Measurements from ENCODE around the gene NPHP4. TPM values are rescaled to one million over a fixed set of nuclear protein-coding genes. Genes with fewer than 3 reads are reported as not detected.

Gene NPHP4
- polyA plus RNA-seq, 1 of the 3 experiments (the other 2 are of a cell fraction) = 7.0 TPM

DNA sequence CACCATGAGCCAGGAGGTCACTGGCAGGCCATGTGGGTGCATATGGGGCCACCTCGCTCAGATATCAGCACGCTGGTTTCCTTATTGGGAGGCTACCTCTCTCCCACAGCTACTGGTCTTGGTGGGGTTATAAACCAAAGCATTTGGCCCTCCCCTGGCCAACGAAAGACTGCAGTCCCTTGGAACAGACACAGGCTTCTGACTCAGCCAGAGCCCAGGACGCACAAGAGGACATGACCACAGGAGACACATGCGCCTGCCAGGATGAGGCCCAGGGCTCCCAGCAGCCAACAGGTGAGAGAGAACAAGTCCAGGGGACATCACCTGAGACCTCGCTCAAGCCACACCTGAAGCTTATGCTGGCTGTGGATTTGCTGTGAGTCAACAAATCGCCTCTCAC, 13.8 kb downstream of the NPHP4 start:
- CTCF ChIA-PET = no interaction called here
- Histone ChIP-seq H3F3A (replicated peaks; ENCODE audit: insufficient read depth) (peaks cover 3% of the 10 kb centered on the region), H4K20me1 (ENCODE audit: insufficient read depth) (no peaks in the 10 kb centered on the region), H3K9me3 (no peaks in the 10 kb centered on the region), H3K27me3 (ENCODE audit: insufficient read depth) (no peaks in the 10 kb centered on the region), H3K36me3 (replicated peaks in 1 of 2; ENCODE audit: control insufficient read depth in 1 of 2, insufficient read depth in 2 of 2, low read length in 1 of 2) (peaks cover 5 to 7% of the 10 kb centered on the region in 2 experiments), H3K4me3 (ENCODE audit: low read depth in 2 of 2, low read length in 1 of 2) (no peak overlapping the region), H2AFZ (ENCODE audit: low read depth) (no peak overlapping the region), H3K9me2 (no peaks in the 10 kb centered on the region), H3K4me2 (no peak overlapping the region), H3K79me2 (ENCODE audit: insufficient read depth) (no peaks in the 10 kb centered on the region), H3K27ac (ENCODE audit: low read depth in 2 of 2, low read length in 1 of 2) (no peak overlapping the region), H3K9ac (no peak overlapping the region), H3K4me1 (ENCODE audit: control insufficient read depth in 1 of 2, insufficient read depth in 2 of 2, low read depth in 1 of 2, low read length in 1 of 2) (peaks cover 4 to 12% of the 10 kb centered on the region in 2 experiments; a peak in 2 of 4 replicates)
- TF ChIP-seq GATA2 (CRISPR knock-in tag; IDR thresholded peaks at IDR 0.05) (no peak), EP300 (IDR thresholded peaks at IDR 0.05; ENCODE audit: borderline replicate concordance in 1 of 2, low read depth in 1 of 2, low read length in 1 of 2) (no peak)
- TF ChIP-seq, protein P1, sequence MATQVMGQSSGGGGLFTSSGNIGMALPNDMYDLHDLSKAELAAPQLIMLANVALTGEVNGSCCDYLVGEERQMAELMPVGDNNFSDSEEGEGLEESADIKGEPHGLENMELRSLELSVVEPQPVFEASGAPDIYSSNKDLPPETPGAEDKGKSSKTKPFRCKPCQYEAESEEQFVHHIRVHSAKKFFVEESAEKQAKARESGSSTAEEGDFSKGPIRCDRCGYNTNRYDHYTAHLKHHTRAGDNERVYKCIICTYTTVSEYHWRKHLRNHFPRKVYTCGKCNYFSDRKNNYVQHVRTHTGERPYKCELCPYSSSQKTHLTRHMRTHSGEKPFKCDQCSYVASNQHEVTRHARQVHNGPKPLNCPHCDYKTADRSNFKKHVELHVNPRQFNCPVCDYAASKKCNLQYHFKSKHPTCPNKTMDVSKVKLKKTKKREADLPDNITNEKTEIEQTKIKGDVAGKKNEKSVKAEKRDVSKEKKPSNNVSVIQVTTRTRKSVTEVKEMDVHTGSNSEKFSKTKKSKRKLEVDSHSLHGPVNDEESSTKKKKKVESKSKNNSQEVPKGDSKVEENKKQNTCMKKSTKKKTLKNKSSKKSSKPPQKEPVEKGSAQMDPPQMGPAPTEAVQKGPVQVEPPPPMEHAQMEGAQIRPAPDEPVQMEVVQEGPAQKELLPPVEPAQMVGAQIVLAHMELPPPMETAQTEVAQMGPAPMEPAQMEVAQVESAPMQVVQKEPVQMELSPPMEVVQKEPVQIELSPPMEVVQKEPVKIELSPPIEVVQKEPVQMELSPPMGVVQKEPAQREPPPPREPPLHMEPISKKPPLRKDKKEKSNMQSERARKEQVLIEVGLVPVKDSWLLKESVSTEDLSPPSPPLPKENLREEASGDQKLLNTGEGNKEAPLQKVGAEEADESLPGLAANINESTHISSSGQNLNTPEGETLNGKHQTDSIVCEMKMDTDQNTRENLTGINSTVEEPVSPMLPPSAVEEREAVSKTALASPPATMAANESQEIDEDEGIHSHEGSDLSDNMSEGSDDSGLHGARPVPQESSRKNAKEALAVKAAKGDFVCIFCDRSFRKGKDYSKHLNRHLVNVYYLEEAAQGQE (IDR thresholded peaks at IDR 0.05; ENCODE audit: low read depth, low read length) = no peak
- TF ChIP-seq, protein P2, sequence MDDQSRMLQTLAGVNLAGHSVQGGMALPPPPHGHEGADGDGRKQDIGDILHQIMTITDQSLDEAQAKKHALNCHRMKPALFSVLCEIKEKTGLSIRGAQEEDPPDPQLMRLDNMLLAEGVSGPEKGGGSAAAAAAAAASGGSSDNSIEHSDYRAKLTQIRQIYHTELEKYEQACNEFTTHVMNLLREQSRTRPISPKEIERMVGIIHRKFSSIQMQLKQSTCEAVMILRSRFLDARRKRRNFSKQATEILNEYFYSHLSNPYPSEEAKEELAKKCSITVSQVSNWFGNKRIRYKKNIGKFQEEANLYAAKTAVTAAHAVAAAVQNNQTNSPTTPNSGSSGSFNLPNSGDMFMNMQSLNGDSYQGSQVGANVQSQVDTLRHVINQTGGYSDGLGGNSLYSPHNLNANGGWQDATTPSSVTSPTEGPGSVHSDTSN (IDR thresholded peaks at IDR 0.05) = no peak
- 92% methylated on average over 4 of the region's 7 CpGs for WGBS (ENCODE audit: low lambda C conversion rate)
- DNase-seq = no peak
- POLR2A ChIA-PET = no interaction called here

DNA sequence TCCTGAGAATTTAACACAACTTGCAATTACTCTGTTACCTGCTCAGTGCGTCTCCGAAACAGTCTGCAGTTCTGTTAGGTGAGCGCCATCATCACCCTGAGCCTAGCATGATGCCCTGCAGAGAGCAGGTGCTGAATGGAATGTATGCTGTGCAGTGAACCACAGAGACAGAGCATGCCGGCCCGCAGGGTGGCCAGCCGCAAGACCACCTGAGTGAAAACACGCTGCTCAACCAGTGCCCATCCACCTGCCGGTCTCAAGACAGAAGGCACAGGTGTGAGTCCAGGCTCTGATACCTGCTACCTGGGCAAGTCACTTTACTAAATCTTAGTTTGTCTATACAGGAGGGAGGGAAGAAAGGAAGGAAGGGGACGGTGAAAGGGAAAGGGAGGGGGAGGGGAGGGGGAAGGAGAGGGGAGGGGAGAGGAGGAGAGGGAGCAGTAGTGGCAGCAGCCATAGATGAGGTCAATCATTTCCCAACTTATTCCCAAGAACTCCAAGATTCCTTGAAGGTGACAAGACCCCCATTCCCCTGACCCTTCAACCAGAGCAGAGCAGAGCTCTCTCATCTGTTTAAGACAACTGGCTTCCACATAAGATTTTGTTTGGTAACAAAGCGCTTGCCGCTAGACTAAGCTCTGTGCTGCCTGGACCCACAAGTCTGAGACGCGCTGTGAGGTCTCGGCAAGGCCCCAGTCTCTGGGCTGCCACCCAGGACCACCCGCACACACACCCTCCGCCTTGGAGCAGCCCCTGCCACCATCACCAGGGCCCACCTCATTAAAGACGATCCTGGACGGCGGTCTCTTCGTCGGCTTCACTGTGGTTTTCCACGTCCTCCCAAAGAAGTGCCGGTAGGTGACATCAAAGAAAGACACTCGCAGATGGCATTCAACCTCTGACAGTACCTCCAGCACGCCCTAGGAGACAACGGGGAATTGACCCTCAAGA, 14.5 kb downstream of the NPHP4 start:
- no peak for DNase-seq
- H3K4me1 ChIP-seq (ENCODE audit: control insufficient read depth in 1 of 2, insufficient read depth in 2 of 2, low read depth in 1 of 2, low read length in 1 of 2) = peaks cover 2 to 12% of the 10 kb centered on the region in 2 experiments; a peak in 2 of 4 replicates
- POLR2A ChIA-PET = no interaction called here
- peaks cover 3% of the 10 kb centered on the region for H3F3A ChIP-seq (replicated peaks; ENCODE audit: insufficient read depth)
- H4K20me1 ChIP-seq (ENCODE audit: insufficient read depth) = no peaks in the 10 kb centered on the region
- CTCF ChIA-PET = interaction anchor here (1.3 to 1.8 kb wide), 2 partner anchors 11 to 14 kb away, joined by 5 read pairs; no protein-coding TSS in a partner anchor
- H3K9me2 ChIP-seq = no peaks in the 10 kb centered on the region
- H3K9me3 ChIP-seq = no peaks in the 10 kb centered on the region
- H3K4me3 ChIP-seq (ENCODE audit: low read depth in 2 of 2, low read length in 1 of 2) = no peak overlapping the region
- H2AFZ ChIP-seq (ENCODE audit: low read depth) = no peak overlapping the region
- no peak overlapping the region for H3K4me2 ChIP-seq
- H3K9ac ChIP-seq = no peak overlapping the region
- no peaks in the 10 kb centered on the region for H3K79me2 ChIP-seq (ENCODE audit: insufficient read depth)
- no peaks in the 10 kb centered on the region for H3K27me3 ChIP-seq (ENCODE audit: insufficient read depth)
- 92% methylated on average over 20 of the region's 26 CpGs for WGBS (ENCODE audit: low lambda C conversion rate)
- no peak overlapping the region for H3K27ac ChIP-seq (ENCODE audit: low read depth in 2 of 2, low read length in 1 of 2)
- peaks cover 3 to 6% of the 10 kb centered on the region in 2 experiments for H3K36me3 ChIP-seq (replicated peaks in 1 of 2; ENCODE audit: control insufficient read depth in 1 of 2, insufficient read depth in 2 of 2, low read length in 1 of 2)
- TF ChIP-seq EZH2phosphoT487 (IDR thresholded peaks at IDR 0.05; ENCODE audit: borderline replicate concordance, low read depth) (no peak), NFIC (IDR thresholded peaks at IDR 0.05; ENCODE audit: borderline replicate concordance) (no peak), TCF12 (IDR thresholded peaks at IDR 0.05) (no peak), RCOR1 (IDR thresholded peaks at IDR 0.05; ENCODE audit: low read length) (no peak), FOXJ3 (CRISPR knock-in tag; IDR thresholded peaks at IDR 0.05) (no peak), MXI1 (IDR thresholded peaks at IDR 0.05; ENCODE audit: low read depth, low read length) (no peak), SIN3A (IDR thresholded peaks at IDR 0.05; ENCODE audit: borderline replicate concordance, low read depth, low read length) (no peak), YY1 (IDR thresholded peaks at IDR 0.05; ENCODE audit: low read depth) (no peak), TAF1 (IDR thresholded peaks at IDR 0.05; ENCODE audit: borderline replicate concordance, low read depth, low read length) (no peak), JUND (IDR thresholded peaks at IDR 0.05) (no peak), RAD21 (IDR thresholded peaks at IDR 0.05; ENCODE audit: low read length) (no peak), TEAD4 (IDR thresholded peaks at IDR 0.05; ENCODE audit: borderline replicate concordance, insufficient read depth) (no peak), ELF1 (IDR thresholded peaks at IDR 0.05) (no peak), POLR2AphosphoS5 (IDR thresholded peaks at IDR 0.05; ENCODE audit: low read depth, low read length) (no peak)
- TF ChIP-seq, protein P3, sequence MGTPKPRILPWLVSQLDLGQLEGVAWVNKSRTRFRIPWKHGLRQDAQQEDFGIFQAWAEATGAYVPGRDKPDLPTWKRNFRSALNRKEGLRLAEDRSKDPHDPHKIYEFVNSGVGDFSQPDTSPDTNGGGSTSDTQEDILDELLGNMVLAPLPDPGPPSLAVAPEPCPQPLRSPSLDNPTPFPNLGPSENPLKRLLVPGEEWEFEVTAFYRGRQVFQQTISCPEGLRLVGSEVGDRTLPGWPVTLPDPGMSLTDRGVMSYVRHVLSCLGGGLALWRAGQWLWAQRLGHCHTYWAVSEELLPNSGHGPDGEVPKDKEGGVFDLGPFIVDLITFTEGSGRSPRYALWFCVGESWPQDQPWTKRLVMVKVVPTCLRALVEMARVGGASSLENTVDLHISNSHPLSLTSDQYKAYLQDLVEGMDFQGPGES (IDR thresholded peaks at IDR 0.05; ENCODE audit: low read depth, low read length) = no peak
- TF ChIP-seq, protein P4, sequence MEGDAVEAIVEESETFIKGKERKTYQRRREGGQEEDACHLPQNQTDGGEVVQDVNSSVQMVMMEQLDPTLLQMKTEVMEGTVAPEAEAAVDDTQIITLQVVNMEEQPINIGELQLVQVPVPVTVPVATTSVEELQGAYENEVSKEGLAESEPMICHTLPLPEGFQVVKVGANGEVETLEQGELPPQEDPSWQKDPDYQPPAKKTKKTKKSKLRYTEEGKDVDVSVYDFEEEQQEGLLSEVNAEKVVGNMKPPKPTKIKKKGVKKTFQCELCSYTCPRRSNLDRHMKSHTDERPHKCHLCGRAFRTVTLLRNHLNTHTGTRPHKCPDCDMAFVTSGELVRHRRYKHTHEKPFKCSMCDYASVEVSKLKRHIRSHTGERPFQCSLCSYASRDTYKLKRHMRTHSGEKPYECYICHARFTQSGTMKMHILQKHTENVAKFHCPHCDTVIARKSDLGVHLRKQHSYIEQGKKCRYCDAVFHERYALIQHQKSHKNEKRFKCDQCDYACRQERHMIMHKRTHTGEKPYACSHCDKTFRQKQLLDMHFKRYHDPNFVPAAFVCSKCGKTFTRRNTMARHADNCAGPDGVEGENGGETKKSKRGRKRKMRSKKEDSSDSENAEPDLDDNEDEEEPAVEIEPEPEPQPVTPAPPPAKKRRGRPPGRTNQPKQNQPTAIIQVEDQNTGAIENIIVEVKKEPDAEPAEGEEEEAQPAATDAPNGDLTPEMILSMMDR (IDR thresholded peaks at IDR 0.05) = no peak
